ENCODE data around the gene PRKACG. TPM values are rescaled to one million over a fixed set of nuclear protein-coding genes. Genes with fewer than 3 reads are reported as not detected.

PRKACG gene
- total RNA-seq, 1 donor from 2014 or later = not detected

GRCh38 chr9:68983522-68984424 is 30.1 kb downstream of the PRKACG start:
- no peaks in the 10 kb centered on the region for H3K27me3 ChIP-seq (ENCODE audit: insufficient read depth, low read length)
- Mint-ChIP-seq H3K4me1 (ENCODE audit: low read depth, unreplicated experiment) (peaks cover 5% of the 10 kb centered on the region), H3K27me3 (ENCODE audit: low read depth, unreplicated experiment) (no peaks in the 10 kb centered on the region), H3K9me3 (ENCODE audit: unreplicated experiment) (no peaks in the 10 kb centered on the region), H3K27ac (ENCODE audit: unreplicated experiment) (no peak overlapping the region), H3K4me3 (ENCODE audit: unreplicated experiment) (no peak overlapping the region), H3K36me3 (ENCODE audit: low read depth, unreplicated experiment) (no peaks in the 10 kb centered on the region)
- no peaks in the 10 kb centered on the region for H4K20me1 ChIP-seq (ENCODE audit: insufficient read depth, low read length)
- no peaks in the 10 kb centered on the region for H3K36me3 ChIP-seq (ENCODE audit: insufficient read depth, low read length)
- no peak overlapping the region for H3K9ac ChIP-seq (ENCODE audit: low read length)
- no peak overlapping the region for H3K27ac ChIP-seq (ENCODE audit: low read depth, low read length)
- FAIRE-seq (no peak), DNase-seq (ENCODE audit: low read depth) (no peak)
- no peak overlapping the region for H2AFZ ChIP-seq (ENCODE audit: low read depth, low read length)
- H3K4me1 ChIP-seq (ENCODE audit: insufficient read depth, low read length) = no peaks in the 10 kb centered on the region
- H3K9me3 ChIP-seq (ENCODE audit: insufficient read depth, low read depth, low read length) = no peaks in the 10 kb centered on the region
- no peaks in the 10 kb centered on the region for H3K79me2 ChIP-seq (ENCODE audit: insufficient read depth, low read length)
- no peak overlapping the region for H3K4me3 ChIP-seq (ENCODE audit: insufficient read depth, low read depth, low read length)
- TF ChIP-seq EZH2 (IDR thresholded peaks at IDR 0.05; ENCODE audit: insufficient read depth, low read length) (no peak), CTCF (IDR thresholded peaks at IDR 0.05; ENCODE audit: insufficient read depth, low read depth, low read length) (no peak)
- H3K4me2 ChIP-seq (ENCODE audit: low read length) = no peak overlapping the region

DNA sequence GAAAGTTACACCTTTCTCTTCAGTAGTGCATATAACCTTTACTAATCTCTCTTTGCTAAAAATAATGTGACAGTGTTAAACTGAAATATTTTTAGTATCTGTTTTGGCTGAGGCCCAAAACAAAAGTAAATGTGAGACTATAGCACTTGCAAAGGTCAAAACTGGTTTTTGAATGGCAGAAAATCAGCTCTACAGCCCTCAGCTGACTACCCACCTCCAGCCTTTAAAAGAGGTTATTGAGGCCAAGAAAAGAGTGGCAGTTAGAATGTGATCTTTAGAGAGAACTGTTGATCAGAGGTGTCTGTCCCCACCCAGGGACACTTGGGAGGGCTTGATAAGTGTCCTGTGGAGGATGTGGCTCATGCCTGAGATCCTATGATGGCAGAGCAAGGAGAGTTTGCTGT is 30.9 kb downstream of the PRKACG start:
- Mint-ChIP-seq H3K27me3 (ENCODE audit: low read depth, unreplicated experiment) (no peaks in the 10 kb centered on the region), H3K4me3 (ENCODE audit: unreplicated experiment) (no peak overlapping the region), H3K4me1 (ENCODE audit: low read depth, unreplicated experiment) (peaks cover 5% of the 10 kb centered on the region), H3K36me3 (ENCODE audit: low read depth, unreplicated experiment) (no peaks in the 10 kb centered on the region), H3K9me3 (ENCODE audit: unreplicated experiment) (no peaks in the 10 kb centered on the region), H3K27ac (ENCODE audit: unreplicated experiment) (no peak overlapping the region)
- TF ChIP-seq EZH2 (IDR thresholded peaks at IDR 0.05; ENCODE audit: insufficient read depth, low read length) (no peak), CTCF (IDR thresholded peaks at IDR 0.05; ENCODE audit: insufficient read depth, low read depth, low read length) (no peak)
- H3K79me2 ChIP-seq (ENCODE audit: insufficient read depth, low read length) = no peaks in the 10 kb centered on the region
- FAIRE-seq = no peak
- no peak overlapping the region for H3K4me3 ChIP-seq (ENCODE audit: insufficient read depth, low read depth, low read length)
- no peak overlapping the region for H3K9ac ChIP-seq (ENCODE audit: low read length)
- no peaks in the 10 kb centered on the region for H3K9me3 ChIP-seq (ENCODE audit: insufficient read depth, low read depth, low read length)
- no peaks in the 10 kb centered on the region for H4K20me1 ChIP-seq (ENCODE audit: insufficient read depth, low read length)
- H3K4me2 ChIP-seq (ENCODE audit: low read length) = no peak overlapping the region
- H2AFZ ChIP-seq (ENCODE audit: low read depth, low read length) = no peak overlapping the region
- H3K27me3 ChIP-seq (ENCODE audit: insufficient read depth, low read length) = no peaks in the 10 kb centered on the region
- DNase-seq (ENCODE audit: low read depth) = no peak
- no peaks in the 10 kb centered on the region for H3K4me1 ChIP-seq (ENCODE audit: insufficient read depth, low read length)
- no peak overlapping the region for H3K27ac ChIP-seq (ENCODE audit: low read depth, low read length)
- H3K36me3 ChIP-seq (ENCODE audit: insufficient read depth, low read length) = no peaks in the 10 kb centered on the region

- no peak overlapping the region for H3K4me3 Mint-ChIP-seq (ENCODE audit: unreplicated experiment)
- H3K9me3 ChIP-seq (ENCODE audit: insufficient read depth, low read depth, low read length) = no peaks in the 10 kb centered on the region
- H3K27ac Mint-ChIP-seq (ENCODE audit: unreplicated experiment) = no peak overlapping the region
- peaks cover 1% of the 10 kb centered on the region for H3K9me3 Mint-ChIP-seq (ENCODE audit: unreplicated experiment)
- no peak overlapping the region for H3K4me3 ChIP-seq (ENCODE audit: insufficient read depth, low read depth, low read length)
- H3K27ac ChIP-seq (ENCODE audit: low read depth, low read length) = no peak overlapping the region
- no peaks in the 10 kb centered on the region for H3K36me3 ChIP-seq (ENCODE audit: insufficient read depth, low read length)
- H3K4me1 ChIP-seq (ENCODE audit: insufficient read depth, low read length) = no peaks in the 10 kb centered on the region
- FAIRE-seq (no peak), DNase-seq (ENCODE audit: low read depth) (no peak)
- H3K27me3 Mint-ChIP-seq (ENCODE audit: low read depth, unreplicated experiment) = no peaks in the 10 kb centered on the region
- no peaks in the 10 kb centered on the region for H4K20me1 ChIP-seq (ENCODE audit: insufficient read depth, low read length)
- H3K36me3 Mint-ChIP-seq (ENCODE audit: low read depth, unreplicated experiment) = no peaks in the 10 kb centered on the region
- TF ChIP-seq EZH2 (IDR thresholded peaks at IDR 0.05; ENCODE audit: insufficient read depth, low read length) (no peak), CTCF (IDR thresholded peaks at IDR 0.05; ENCODE audit: insufficient read depth, low read depth, low read length) (no peak)
- no peak overlapping the region for H3K4me2 ChIP-seq (ENCODE audit: low read length)
- H3K27me3 ChIP-seq (ENCODE audit: insufficient read depth, low read length) = no peaks in the 10 kb centered on the region
- no peak overlapping the region for H3K9ac ChIP-seq (ENCODE audit: low read length)
- H3K79me2 ChIP-seq (ENCODE audit: insufficient read depth, low read length) = no peaks in the 10 kb centered on the region
- peaks cover 5% of the 10 kb centered on the region for H3K4me1 Mint-ChIP-seq (ENCODE audit: low read depth, unreplicated experiment)
- no peak overlapping the region for H2AFZ ChIP-seq (ENCODE audit: low read depth, low read length)
Observed at GRCh38 chr9:68981789-68982188, 32.1 kb downstream of the PRKACG start.
